Caki2 (cell line): ENCODE data around the gene LRP6. TPM values are rescaled to one million over a fixed set of nuclear protein-coding genes. Genes with fewer than 3 reads are reported as not detected.

ENCODE experiments used
- DNase-seq: peaks from one replicate; pipeline ENCODE4 v3.0.0-alpha.2; 2015; ENCODE audit warnings: low read depth
- in situ Hi-C: cut with HindIII; loops from 2 replicates; pipeline ENCODE4 v1.10.0; 2016; ENCODE audit warnings: low sequenced_read_pairs, low pct_unique_long_range_greater_than_20kb, mixed read lengths
- total RNA-seq: library from RNA; depleted of rRNA; stranded (reverse); fragments of >200 nt; shearing (Covaris generic); gene quantifications from 2 replicates; pipeline ENCODE4 v1.2.3, GENCODE V29; 2014; ENCODE audit warnings: low replicate concordance; rRNA removed

LRP6 gene
- total RNA-seq, 1 experiment from 2014 or later: 23.3 TPM

DNA sequence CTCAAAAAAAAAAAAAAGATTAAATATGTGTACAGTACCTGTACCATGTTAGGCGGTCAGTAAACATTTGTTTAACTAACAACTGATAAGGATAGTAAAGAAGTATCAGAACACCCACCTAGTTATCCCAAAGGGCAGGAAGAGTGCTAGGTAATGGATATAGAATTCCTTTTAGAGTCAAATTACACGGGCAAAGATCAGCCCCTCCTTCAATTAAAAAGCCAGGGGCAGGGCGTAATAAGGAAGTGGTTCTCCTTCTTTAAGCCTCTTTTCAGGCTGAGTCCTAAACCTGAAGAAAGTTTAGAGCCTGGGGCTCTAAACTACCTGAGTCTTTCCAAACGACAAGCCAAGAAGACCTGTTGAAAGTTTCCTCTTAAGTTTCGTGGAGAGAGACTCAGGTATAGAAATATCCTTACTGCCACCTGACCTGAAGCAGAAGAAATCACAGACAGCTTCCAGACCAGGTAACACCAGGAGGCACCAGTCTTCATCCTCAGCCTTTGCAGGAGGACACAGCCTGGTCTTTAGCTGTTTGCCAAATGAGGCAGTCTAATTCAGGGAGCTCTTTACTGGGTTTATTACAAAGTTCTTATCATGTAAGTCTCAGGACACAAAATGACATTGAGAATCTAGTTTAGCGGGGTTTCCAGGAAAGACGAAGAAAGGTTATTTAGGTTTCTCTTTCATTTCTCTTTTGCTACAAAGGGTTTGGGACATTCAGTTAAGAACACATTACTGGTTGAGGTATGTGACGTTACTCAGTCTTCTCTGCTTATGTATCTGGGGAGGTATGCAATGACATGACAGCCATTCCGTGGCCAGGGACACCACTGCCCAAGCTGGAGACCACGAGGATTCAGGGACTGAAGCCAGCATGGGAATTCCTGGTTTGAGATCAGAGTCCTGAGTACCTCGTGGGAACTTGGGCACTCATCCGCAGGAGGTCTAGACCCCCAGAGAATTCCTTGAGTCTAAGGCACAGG lies 195.9 kb downstream of the LRP6 start, which contains the start of gene BCL2L14:
Gene BCL2L14, plus strand, starts transcription at position 266 of the 983 bp plus-strand sequence. CDS start 8,367 bp downstream, outside the sequence.
- no peak for DNase-seq
- in situ Hi-C loops: no loop called here

- in situ Hi-C loops: no loop called here
These were observed 196.9 kb downstream of the LRP6 start for GRCh38 chr12:12069821-12070548.

DNA sequence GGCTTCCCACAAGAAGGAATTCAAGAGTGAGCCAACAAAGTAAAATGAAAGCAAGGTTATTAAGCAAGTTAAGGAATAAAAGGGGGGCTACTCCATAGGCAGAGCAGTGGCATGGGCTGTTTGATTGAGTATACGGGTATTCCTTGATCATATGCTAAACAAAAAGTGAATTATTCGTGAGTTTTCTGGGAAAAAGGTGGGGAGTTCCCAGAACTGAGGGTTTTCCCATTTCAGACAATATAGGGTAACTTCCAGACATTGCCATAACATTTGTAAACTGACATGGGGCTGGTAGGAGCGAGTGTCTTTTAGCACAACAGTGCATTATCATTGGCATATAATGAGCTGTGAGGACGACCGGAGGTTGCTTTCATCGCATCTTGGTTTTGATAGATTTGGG lies 198.1 kb downstream of the LRP6 start:
- DNase-seq: no peak
- in situ Hi-C loops: no loop called here

More at GRCh38 chr12:12069821-12070548, 196.9 kb downstream of the LRP6 start:
- DNase-seq: no peak

Other genes starting within 250 kb of the LRP6 start
- not detected in 2 replicates for gene BCL2L14, start 196.1 kb downstream of the LRP6 start, total RNA-seq
- 4.6 and 5.1 TPM in 2 replicates for gene MANSC1, start 83.2 kb upstream of the LRP6 start, total RNA-seq
- gene BORCS5, start 90.0 kb upstream of the LRP6 start, total RNA-seq: 1.9 and 2.8 TPM in 2 replicates